D721Med (cell line): Measurements from ENCODE around the gene PCYOX1L.

Source experiments
- DNase-seq: peaks from one replicate; pipeline ENCODE4 v3.0.0; 2011; ENCODE audit warnings: low spot score; ENCODE audit not compliant: insufficient read length
- FAIRE-seq: peaks from 2 replicates; lab custom pipeline; 2011; peaks lifted over from hg19 to GRCh38; lab: Jason Lieb, UNC
- CTCF ChIP-seq: IDR thresholded peaks from 2 replicates; pipeline ENCODE4 v1.5.1; 2012; ENCODE audit warnings: mild to moderate bottlenecking, control low read depth; ENCODE audit not compliant: insufficient read depth; ENCODE audit errors: missing control alignments

Gene PCYOX1L

GRCh38 chr5:149414405-149415065, 56.7 kb downstream of the PCYOX1L start:
- no peak for FAIRE-seq
- no peak for DNase-seq
- no peak for TF ChIP-seq CTCF

- DNase-seq (no peak), FAIRE-seq (no peak)
- no peak for TF ChIP-seq CTCF
Measured at GRCh38 chr5:149415066-149415967, 57.5 kb downstream of the PCYOX1L start.

DNA sequence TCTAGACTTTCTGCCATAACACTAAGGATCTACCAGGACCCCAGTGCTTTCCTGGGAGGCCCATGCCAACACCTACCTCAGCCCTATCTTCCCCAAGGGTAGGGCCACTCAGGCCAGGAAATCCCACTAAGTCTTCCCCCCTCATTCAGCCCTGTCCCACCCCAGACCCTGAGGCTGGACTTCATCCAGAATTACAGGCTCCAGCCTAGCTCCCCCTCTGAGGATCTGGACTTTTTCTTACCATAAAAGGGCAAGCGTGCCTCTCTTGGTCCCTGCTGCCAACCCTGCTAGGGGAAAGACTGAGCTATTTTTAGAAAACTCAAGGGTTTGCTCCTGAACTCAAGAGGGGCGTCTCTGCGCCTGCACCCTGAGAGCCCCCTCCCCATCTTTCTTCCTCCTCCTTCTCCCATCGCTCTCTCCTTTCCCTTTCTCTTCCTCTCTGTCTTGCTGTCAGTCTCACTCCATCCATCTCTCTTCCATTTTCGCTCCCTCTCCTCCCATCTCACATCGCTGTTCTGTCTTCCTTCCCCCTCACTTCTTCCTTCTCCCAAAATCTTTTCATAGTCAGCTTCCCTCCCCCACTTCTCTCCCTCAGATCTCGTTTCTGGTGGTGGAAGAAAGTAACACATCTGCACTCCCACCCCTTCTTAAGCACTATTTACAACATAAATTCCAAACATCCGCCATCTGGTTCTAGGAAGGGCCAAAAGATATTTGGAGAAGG, 59.3 kb downstream of the PCYOX1L start:
- TF ChIP-seq CTCF = no peak
- no peak for DNase-seq
- no peak for FAIRE-seq

DNA sequence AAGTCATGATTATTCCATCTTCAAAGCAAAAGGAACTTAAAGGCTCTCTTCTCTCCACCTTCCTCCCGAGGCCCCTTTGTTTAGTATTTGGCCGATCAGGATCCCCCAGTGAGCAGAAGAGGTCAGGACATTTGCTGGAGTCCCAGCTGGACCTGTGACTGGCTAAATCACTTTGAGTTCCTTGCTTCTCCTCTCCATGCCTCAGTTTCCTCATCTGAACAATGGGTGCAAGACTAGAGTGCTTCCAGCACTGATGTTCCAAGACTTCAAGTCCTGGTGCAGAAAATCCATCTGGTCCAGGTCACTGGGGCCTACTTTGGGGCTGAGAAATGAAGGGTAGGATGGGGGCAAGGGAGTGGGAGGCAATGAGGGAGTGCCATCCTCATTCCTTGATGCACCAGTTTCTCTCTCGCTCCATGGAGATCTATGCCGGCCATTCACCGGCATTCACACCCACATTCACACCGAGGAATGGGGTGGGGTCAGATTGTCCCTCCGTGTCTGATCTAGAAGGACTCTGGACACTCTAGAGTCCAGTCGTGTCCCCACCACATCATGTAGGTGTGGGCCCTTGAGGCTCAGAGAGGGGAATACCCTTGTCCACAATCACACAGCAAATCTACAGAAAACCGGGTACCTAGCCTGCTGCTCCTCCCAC, 60.0 kb downstream of the PCYOX1L start:
- FAIRE-seq = no peak
- DNase-seq = no peak

GRCh38 chr5:149418910-149419531, 61.2 kb downstream of the PCYOX1L start:
- no peak for TF ChIP-seq CTCF
- no peak for DNase-seq
- FAIRE-seq = no peak

More for the DNA sequence above, 60.0 kb downstream of the PCYOX1L start:
- no peak for TF ChIP-seq CTCF
